Activated CD4-positive, alpha-beta T cell treated with anti-CD3 and anti-CD28 coated beads, Interleukin-2, amount 50 U/mL, for 24 hours (primary cell): ENCODE results near the gene RYR3.

Experiments
- DNase-seq, 2 donors: peaks; one replicate each; pipeline ENCODE4 v3.0.0-alpha.2; 2020; ENCODE audit warnings: low read depth in 1 of 2, low spot score in 1 of 2

RYR3 gene

GRCh38 chr15:33639456-33639855 is 328.7 kb downstream of the RYR3 start:
- DNase-seq: no peak

- DNase-seq: no peak
Observed at GRCh38 chr15:33639978-33640377, 329.2 kb downstream of the RYR3 start.

GRCh38 chr15:33641069-33641468 is 330.3 kb downstream of the RYR3 start:
- no peak for DNase-seq

- DNase-seq: no peak
Observed at GRCh38 chr15:33644304-33644703, 333.5 kb downstream of the RYR3 start.

DNA sequence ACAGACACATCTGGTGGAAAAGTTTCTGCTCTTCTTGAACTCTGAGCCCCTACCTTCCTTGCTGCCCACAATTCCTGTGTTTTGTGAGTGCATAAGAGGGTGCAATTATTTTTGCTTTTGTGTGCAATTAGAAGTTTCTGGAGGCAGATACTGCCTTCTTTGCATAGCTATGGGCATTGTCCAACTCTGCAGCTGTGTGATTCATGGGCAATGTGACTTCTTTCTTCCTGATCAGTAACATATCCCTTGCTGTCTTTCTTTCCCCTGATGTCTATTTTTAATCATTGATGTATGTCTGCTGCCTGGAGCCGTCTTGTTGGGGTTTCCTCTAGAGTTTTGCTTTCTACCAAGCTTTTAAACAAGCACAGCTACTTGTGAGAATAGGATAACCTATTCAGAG is 336.0 kb downstream of the RYR3 start:
- no peak for DNase-seq

GRCh38 chr15:33649217-33649933 is 338.6 kb downstream of the RYR3 start:
- no peak for DNase-seq

GRCh38 chr15:33654860-33655259 is 344.1 kb downstream of the RYR3 start:
- no peak for DNase-seq

DNA sequence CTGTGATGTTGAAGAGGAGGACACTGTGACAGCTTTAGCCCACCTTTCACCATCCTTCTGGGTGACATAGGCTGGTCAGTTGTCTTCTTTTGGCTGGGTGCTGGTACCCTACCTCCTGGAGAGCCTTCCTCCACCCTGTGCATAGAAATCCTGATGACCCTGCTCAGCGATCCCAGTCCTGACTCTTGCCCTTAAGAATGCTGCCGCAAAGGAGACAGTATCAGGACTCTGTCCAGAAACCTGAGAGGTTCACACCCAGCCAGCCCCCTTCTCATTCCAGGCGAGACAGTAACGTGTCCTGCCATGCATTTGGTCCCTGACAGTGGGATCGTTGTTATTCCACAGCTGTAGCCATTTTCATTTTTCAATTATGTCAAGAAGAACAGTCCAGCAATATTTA is 344.7 kb downstream of the RYR3 start:
- DNase-seq: no peak

DNA sequence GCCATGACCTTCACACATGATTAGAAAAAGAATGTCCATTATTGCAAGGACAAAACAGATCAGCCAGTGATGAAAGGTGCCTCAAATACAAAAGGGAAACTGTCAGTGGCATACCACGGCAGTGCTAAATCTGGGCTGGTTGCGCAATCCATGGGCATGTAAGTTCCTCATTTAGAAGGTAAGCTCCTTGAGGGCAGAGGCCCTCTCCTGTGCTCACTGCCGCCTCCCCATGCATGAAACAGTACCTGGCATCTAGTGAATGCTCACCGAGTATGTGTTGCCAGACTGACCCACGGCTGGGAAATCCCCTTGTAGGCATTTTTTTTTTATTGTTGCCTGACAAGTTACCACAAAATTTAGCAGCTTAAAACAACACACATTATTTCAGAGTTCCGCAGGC is 345.4 kb downstream of the RYR3 start:
- no peak for DNase-seq

GRCh38 chr15:33660151-33660550 is 349.4 kb downstream of the RYR3 start:
- DNase-seq: no peak

DNA sequence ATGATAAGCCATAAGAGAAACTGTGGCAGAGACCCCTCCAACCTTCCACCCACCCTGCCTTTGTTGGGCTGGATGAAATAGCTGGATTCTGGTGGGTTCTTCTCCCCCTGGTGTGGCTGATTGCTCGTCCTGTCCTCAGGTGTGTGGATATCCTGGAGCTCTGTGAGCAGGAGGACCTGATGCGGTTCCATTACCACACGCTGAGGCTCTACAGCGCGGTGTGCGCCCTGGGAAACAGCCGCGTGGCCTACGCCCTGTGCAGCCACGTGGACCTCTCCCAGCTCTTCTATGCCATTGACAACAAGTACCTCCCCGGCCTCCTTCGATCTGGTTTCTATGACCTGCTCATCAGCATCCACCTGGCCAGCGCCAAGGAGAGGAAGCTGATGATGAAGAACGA is 351.2 kb downstream of the RYR3 start:
- no peak for DNase-seq

- DNase-seq: no peak
Observed at GRCh38 chr15:33664947-33665346, 354.2 kb downstream of the RYR3 start.

DNA sequence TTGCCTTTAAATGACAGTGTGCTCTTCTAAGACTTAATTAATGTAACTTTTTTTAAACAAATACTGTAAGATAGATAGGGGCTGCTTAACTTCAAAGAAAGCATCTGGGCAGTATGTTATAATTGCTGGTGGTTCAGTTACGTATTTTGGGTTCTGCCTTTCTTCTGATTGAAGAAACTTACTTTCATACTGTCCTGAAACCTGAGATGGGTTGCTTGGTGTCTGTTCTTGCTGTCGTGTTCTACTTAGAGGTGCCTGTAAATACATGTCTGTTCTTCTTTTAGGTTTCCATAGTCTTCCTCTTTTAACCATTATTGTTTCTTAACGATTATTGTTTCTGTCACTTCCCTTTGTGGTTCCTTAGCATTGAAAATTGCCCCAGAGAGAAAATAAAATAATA is 359.8 kb downstream of the RYR3 start:
- no peak for DNase-seq

DNA sequence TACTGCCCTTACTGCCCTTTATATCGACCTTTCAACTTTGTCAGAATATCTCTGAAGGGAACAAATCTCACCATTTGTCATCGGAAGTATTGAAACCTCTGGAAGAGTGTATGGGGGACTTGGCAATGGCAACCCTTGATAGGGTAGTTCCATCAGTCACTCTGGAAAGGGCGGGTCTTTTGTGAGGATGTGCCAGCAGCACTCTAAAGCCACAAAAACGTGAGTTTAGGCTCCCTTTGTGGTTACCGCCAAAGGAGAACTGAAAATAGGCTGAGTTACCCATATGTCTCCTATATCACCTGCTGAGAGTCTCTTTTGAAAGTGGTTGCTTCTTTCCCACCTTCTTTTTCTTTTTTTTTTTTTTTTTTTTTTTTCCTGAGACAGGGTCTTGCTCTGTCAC is 360.7 kb downstream of the RYR3 start:
- no peak for DNase-seq

- DNase-seq: no peak
Observed at GRCh38 chr15:33675246-33675645, 364.5 kb downstream of the RYR3 start.

- DNase-seq: no peak
Observed at GRCh38 chr15:33677238-33677830, 366.6 kb downstream of the RYR3 start.

- no peak for DNase-seq
Observed at GRCh38 chr15:33678176-33678575, 367.4 kb downstream of the RYR3 start.

DNA sequence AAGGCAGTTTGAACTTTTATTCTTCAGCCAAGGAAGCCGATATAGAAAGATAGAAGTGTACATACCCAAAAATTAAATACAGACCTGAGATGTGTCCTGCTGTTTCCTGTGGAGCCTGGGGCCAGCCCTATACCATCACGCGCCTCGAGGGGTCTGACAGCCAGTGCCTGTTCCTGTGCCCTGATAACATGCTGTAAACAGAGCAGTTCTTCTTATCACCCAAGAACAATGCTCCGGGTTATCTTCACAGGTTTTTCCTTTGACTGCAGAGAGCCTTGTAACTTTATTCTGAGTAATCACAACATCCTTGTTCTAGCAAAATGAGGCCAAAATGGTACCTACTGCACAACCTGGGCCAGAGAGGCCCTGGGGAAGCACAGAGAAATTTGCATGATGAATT is 367.8 kb downstream of the RYR3 start:
- no peak for DNase-seq

- DNase-seq: no peak
Observed at GRCh38 chr15:33679061-33679460, 368.3 kb downstream of the RYR3 start.

DNA sequence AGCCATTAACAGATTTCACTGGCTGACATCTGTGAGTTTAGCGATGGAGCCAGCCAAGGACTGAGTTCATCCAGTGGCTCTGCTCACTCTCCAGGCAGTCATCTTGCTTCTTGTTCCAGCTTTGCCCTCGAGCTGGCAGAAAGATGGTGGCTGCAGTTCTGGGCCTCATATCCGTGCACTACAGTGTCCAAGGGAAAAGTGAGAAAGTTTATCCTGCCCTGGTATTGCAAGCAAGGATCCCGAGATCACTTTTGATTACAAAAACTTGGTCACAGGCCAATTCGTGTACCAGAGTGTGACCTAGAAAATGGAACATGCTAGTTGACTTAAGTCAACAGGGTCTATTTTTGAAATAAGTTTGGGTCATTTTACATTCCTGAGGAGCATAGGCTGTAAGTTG is 369.6 kb downstream of the RYR3 start:
- DNase-seq: no peak

DNA sequence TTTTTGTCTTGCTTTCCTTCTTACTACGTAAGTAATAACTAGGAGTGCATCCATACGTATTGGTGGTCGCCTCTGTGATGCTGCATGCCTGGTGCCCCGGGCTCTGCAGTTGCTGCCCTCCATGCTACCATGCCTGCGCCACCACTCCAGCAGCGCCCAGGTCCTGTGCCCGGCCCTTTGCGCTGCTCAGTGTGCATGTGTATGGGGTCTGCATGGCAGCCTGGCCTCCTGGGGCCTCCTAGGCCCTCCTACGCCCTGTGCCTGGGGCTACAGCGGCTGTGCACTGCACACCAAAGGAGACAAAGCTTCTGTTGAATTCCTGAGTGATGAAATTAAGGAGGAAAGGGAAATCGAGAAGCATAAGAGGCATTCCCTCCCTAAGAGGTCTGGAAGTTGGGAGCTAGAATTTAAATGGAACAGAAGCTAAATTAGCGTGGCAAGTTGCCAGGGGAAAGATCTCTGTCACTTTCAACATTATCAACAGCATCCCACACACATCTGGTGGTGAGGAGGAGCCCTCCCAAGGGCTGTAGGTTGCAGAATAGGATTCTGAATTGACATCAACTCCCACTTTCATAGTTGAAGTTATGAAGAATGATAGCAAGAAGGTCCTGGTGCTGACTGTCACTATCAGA is 382.5 kb downstream of the RYR3 start:
- no peak for DNase-seq

- no peak for DNase-seq
Observed at GRCh38 chr15:33698126-33698525, 387.4 kb downstream of the RYR3 start.

- DNase-seq: no peak
Observed at GRCh38 chr15:33699145-33699544, 388.4 kb downstream of the RYR3 start.
